GM18502 (cell line): ENCODE results near the gene FOXD1.
"Not testable (repeated sequence)": the region's sequence is repeated elsewhere in the genome, so short reads cannot be mapped to it uniquely, and the experiment has no call there.

Source experiments
- ATAC-seq: cut with Tn5 transposase; IDR thresholded peaks from one replicate; pipeline ENCODE4 v1.9.1; 2021; ENCODE audit warnings: mild to moderate bottlenecking; ENCODE audit not compliant: unreplicated experiment, poor library complexity

Gene FOXD1

GRCh38 chr5:73448463-73449136 lies at the start of gene FOXD1:
FOXD1 (minus strand) TSS chr5:73448777; CDS start chr5:73448362, 415 bp downstream.
- peak; percentile 37 for ATAC-seq

- ATAC-seq, result no peak
Observed at GRCh38 chr5:73497497-73498056, 49.0 kb upstream of the FOXD1 start.

GRCh38 chr5:73496984-73497457 lies 48.4 kb upstream of the FOXD1 start:
- ATAC-seq, result no peak

- no peak for ATAC-seq
Observed at GRCh38 chr5:73495772-73496335, 47.3 kb upstream of the FOXD1 start.

- ATAC-seq, result no peak
Observed at GRCh38 chr5:73494721-73495120, 46.1 kb upstream of the FOXD1 start.

GRCh38 chr5:73493421-73493820 lies 44.8 kb upstream of the FOXD1 start:
- ATAC-seq, result no peak

- no peak for ATAC-seq
Observed at GRCh38 chr5:73491155-73491554, 42.6 kb upstream of the FOXD1 start.

GRCh38 chr5:73490088-73490487 lies 41.5 kb upstream of the FOXD1 start:
- no peak for ATAC-seq

- no peak for ATAC-seq
Observed at GRCh38 chr5:73488806-73489205, 40.2 kb upstream of the FOXD1 start.

GRCh38 chr5:73487815-73488214 lies 39.2 kb upstream of the FOXD1 start:
- ATAC-seq, result no peak

GRCh38 chr5:73487257-73487656 lies 38.7 kb upstream of the FOXD1 start:
- ATAC-seq, result not testable (repeated sequence)

GRCh38 chr5:73486119-73486899 lies 37.7 kb upstream of the FOXD1 start:
- no peak for ATAC-seq

- ATAC-seq, result no peak
Observed at GRCh38 chr5:73485715-73486114, 37.1 kb upstream of the FOXD1 start.

- ATAC-seq, result no peak
Observed at GRCh38 chr5:73484511-73484910, 35.9 kb upstream of the FOXD1 start.

- ATAC-seq, result no peak
Observed at GRCh38 chr5:73483676-73484075, 35.1 kb upstream of the FOXD1 start.

- no peak for ATAC-seq
Observed at GRCh38 chr5:73482383-73483136, 34.0 kb upstream of the FOXD1 start.

- no peak for ATAC-seq
Observed at GRCh38 chr5:73480500-73480899, 31.9 kb upstream of the FOXD1 start.

GRCh38 chr5:73472116-73472515 lies 23.5 kb upstream of the FOXD1 start:
- ATAC-seq, result no peak

GRCh38 chr5:73471654-73472053 lies 23.1 kb upstream of the FOXD1 start:
- no peak for ATAC-seq

- ATAC-seq, result no peak
Observed at GRCh38 chr5:73469878-73470277, 21.3 kb upstream of the FOXD1 start.
